Right forelimb (tissue), 1 donor: ENCODE results near the gene RAD21L1.
"Not testable (repeated sequence)": the region's sequence is repeated elsewhere in the genome, so short reads cannot be mapped to it uniquely, and the experiment has no call there.

Experiments used
- DNase-seq: peaks from one replicate; pipeline ENCODE4 v3.0.0-alpha.2; 2018

RAD21L1 gene

GRCh38 chr20:1199964-1200363, 25.9 kb upstream of the RAD21L1 start:
- no peak for DNase-seq

- no peak for DNase-seq
Measured at GRCh38 chr20:1202762-1203504, 22.9 kb upstream of the RAD21L1 start, which contains the start of gene C20orf202. Gene C20orf202, plus strand, starts transcription at chr20:1203454. Its CDS starts 132 bp downstream, at chr20:1203586.

- DNase-seq = no peak
Measured at GRCh38 chr20:1203630-1204029, 22.2 kb upstream of the RAD21L1 start.

GRCh38 chr20:1204113-1204512, 21.7 kb upstream of the RAD21L1 start:
- no peak for DNase-seq

- no peak for DNase-seq
Measured at GRCh38 chr20:1204576-1204975, 21.3 kb upstream of the RAD21L1 start.

GRCh38 chr20:1205802-1206201, 20.0 kb upstream of the RAD21L1 start:
- DNase-seq = no peak

- no peak for DNase-seq
Measured at GRCh38 chr20:1206366-1207148, 19.3 kb upstream of the RAD21L1 start.

- no peak for DNase-seq
Measured at GRCh38 chr20:1207293-1207878, 18.5 kb upstream of the RAD21L1 start.

GRCh38 chr20:1209447-1210387, 16.1 kb upstream of the RAD21L1 start:
- no peak for DNase-seq

- no peak for DNase-seq
Measured at GRCh38 chr20:1210501-1210900, 15.3 kb upstream of the RAD21L1 start.

- DNase-seq = no peak
Measured at GRCh38 chr20:1212023-1212422, 13.8 kb upstream of the RAD21L1 start.

GRCh38 chr20:1212607-1213396, 13.0 kb upstream of the RAD21L1 start:
- DNase-seq = peak; percentile 68

- no peak for DNase-seq
Measured at GRCh38 chr20:1214838-1215261, 11.0 kb upstream of the RAD21L1 start.

- DNase-seq = no peak
Measured at GRCh38 chr20:1215386-1216170, 10.3 kb upstream of the RAD21L1 start.

GRCh38 chr20:1216527-1217427, 9.1 kb upstream of the RAD21L1 start:
- not testable (repeated sequence) for DNase-seq

- DNase-seq = not testable (repeated sequence)
Measured at GRCh38 chr20:1222750-1223149, 3.1 kb upstream of the RAD21L1 start.

- DNase-seq = no peak
Measured at GRCh38 chr20:1224205-1224890, 1.5 kb upstream of the RAD21L1 start.

- DNase-seq = no peak
Measured at GRCh38 chr20:1225263-1225782, 521 bp upstream of the RAD21L1 start.

GRCh38 chr20:1229541-1229940, 3.7 kb downstream of the RAD21L1 start:
- no peak for DNase-seq
